SK-N-MC (cell line): ENCODE results near the gene SPECC1.

Experiments used
- EZH2 ChIP-seq: fragments of 200-600 bp; sonication (generic); IDR thresholded peaks from one replicate; pipeline ENCODE4 v1.6.1; 2017; ENCODE audit warnings: antibody characterized with exemption
- POLR2AphosphoS5 ChIP-seq: IDR thresholded peaks from 2 replicates; pipeline ENCODE4 v1.6.1; 2012; ENCODE audit warnings: mild to moderate bottlenecking, low read depth, low read length, borderline replicate concordance

DNA sequence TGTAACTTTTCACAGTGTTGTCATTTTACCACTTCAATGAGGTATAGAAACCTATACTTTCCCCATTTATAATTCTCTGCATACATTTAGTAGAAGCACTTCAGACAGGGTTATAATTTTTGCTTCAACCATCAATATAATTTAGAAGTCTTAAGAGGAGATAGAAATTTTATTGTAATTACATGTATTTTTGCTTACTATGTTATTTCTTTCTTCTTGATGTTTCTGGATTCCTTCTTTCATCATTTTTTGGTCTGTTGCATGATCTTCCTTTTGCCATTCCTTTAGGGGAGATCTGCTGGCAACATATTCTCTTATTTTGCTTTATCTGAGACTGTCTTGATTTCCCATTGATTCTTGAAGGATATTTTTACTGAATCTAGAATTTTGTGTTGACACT, 31.1 kb downstream of the SPECC1 start:
- TF ChIP-seq EZH2 = no peak
- TF ChIP-seq POLR2AphosphoS5 = no peak
